ENCODE measurements around the gene HNRNPAB. TPM values are rescaled to one million over a fixed set of nuclear protein-coding genes. Genes with fewer than 3 reads are reported as not detected.
"Not testable (repeated sequence)": the region's sequence is repeated elsewhere in the genome, so short reads cannot be mapped to it uniquely, and the experiment has no call there.

Gene HNRNPAB
- total RNA-seq, 1 experiment from 2014 or later, result 137 TPM

DNA sequence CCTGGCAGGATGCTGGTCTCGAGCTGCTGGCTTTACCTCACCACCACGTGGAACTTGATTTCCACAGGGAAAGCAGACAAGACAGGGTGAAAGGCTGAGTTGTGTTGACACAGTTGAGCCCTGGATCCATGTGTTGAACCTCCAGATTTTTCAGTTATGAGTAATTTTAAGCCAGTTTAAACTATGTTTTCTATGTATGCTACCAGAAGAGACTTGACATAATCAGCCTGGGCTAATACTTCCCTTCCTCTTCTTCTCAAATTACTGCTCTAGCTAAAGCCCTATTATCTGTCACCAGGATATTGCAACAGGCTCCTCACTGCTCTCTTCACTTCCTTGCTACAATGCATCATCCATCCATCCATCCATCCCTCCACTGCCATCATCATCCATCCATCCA is 40.2 kb downstream of the HNRNPAB start:
- DNase-seq (ENCODE audit: low read depth), result no peak

DNA sequence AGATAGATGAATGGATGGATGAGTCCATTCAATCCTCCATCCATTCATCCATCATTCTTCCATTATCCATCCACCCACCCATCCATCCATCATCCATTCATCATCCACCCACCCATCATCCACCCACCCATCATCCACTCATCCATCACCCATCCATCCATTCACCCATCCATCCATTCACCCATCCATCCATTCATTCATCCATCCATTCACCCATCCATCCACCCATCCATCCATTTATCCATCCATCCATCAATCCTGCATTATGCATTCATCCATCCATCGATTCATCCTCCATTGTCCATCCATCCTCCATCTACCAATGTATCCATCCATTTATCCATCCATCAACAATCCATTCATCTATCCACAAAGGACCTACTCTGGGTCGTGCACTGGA is 41.1 kb downstream of the HNRNPAB start:
- no peak for DNase-seq (ENCODE audit: low read depth)

DNA sequence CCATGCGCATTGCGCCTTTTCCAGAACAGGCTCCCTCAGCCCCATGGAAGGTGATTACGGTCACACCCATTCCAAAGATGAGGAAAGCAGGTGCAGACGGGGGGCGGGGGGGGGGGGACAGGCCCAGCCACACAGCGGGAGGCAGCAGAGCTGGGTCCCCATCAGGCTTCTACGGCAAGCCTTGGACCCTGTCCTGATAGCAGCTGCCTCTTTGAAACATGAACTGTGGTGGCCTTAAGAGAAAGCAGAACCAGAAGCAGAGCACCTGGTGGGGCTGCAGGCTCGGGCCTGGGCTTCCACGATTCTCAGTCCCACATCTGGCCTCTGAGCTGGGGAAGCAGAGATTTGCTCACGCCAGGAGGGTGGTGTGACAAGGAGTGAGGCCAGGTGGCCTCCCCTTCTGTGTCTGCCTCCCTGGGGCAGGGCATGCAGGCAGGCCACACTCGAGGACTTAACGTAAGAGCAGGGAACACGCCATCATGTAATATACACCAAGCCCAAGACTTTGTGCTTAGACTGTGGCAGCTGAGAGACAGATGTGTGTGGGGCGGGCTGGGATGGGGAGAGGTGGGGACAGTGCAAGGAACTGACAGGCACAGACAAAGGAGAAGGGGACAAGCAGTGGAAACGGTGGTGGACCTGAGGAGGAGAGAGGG is 42.4 kb downstream of the HNRNPAB start:
- DNase-seq (ENCODE audit: low read depth), result no peak

DNA sequence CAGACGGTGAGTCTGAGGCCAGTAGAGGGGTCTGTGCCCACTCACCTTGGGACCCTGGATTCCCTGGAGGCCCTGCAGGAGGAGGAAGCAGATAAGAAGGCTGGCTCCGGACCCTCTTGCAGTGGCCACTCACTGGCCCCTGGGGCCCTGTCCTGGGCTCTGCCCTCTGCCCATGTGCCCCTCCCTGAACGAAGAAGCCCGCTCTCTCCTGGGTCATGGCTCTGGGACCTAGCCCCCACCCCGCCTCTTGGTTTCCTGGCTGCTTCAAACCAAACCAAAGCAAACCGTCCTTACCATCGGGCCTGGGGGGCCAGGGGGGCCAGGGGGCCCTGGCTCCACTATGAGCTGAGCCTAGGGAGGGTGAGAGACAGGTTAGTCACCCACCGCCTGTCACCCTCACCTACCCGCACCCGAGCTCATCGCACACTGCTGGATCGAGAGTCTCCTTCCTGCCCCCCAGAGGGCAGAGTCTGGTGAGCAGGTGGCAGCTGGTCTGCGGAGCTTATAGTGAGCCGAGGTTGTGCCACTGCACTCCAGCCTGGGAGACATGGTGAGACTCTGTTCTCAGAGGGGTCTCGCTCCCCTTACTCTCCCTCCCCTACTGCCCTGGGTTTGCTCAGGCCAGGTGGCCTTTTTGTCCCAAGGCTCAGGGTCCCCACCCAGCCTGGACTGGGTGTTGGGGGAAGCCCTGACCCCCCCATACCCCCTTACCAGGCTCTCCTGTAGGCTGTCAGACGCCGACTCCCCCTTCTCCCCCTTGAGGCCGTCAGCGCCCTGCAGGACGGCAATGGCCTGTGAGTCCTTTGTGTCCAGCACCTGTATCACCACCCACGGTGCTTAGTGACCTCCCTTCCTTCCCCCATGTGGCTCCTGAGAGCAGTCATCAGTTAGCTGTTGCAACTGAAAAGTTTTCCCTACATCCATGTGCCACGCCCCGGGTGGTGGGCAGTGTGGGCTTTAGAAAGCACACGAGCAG is 43.4 kb downstream of the HNRNPAB start:
- no peak for DNase-seq (ENCODE audit: low read depth)

DNA sequence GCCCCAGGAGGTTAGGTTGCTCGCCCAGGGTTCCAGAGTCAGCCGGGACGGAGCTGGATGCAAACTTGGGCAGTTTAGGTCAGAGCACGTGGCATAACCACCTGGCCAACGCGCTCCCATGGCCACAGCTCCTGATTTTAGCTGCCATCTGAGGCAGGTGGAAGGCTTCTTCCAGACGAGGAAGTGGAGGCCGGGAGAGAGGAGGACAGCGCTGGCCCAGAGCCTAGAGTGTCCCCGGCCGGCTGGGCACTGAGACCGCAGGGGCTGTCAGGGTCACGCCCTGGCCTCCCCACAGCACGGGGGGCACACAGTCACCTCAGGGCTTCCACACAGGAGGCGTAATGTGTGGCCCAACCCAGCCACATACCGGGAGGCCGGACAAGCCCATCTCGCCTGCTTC is 44.4 kb downstream of the HNRNPAB start:
- no peak for DNase-seq (ENCODE audit: low read depth)

DNA sequence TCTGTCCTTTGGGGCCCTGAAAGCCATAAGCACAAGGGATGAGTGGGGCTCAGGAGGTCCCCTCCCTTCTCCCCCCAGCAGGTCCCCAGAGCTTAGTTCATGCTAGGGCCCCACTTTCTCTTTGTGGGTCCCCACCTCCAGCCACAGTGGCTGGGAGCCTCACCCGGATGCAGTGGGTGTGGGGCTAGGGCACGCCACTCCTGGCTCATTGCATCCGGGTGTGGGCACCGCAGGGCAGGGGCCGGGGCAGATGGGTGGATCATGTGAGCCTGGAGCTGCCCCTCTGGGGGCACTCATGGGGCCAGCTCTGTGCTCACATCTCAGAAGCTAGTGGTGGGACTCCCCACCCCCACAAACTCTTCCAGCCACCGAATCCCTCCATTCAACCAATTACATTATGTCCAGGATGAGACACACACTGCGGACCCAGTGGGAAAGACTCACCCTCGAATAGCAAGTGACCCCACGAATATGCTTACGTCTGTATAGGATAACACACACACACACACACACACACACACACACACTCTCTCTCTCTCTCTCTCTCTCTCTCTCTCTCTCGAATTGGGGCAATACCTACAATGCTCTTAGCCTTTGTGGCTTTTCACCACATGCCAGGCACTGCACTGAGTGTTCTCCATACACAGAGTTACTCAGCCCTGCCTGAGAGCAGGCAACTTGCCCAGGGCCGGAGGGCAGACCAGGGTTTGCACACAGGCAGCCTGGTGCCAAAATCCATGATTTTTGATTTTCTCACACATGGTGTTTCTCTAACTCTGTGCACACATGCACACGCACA is 45.1 kb downstream of the HNRNPAB start:
- DNase-seq (ENCODE audit: low read depth), result peak; percentile 81

DNA sequence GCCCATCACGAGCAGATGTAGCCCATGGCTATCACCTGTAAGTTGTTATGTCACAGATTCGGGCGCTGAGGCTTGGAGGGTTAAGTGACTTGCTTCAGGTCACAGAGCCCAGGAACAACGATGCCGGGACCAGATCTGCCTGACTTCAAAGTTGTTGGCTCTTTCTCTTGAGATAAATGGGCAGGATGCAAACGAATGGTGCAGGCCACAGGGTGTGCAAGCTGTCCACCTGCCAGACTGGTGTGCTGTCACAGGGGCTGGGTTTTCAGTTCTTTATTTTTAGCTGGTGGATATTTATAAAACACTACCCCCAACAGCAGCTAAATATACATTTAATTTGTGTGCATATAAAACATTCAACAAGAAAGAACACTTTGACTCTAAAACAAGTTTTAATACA is 45.9 kb downstream of the HNRNPAB start:
- no peak for DNase-seq (ENCODE audit: low read depth)

DNA sequence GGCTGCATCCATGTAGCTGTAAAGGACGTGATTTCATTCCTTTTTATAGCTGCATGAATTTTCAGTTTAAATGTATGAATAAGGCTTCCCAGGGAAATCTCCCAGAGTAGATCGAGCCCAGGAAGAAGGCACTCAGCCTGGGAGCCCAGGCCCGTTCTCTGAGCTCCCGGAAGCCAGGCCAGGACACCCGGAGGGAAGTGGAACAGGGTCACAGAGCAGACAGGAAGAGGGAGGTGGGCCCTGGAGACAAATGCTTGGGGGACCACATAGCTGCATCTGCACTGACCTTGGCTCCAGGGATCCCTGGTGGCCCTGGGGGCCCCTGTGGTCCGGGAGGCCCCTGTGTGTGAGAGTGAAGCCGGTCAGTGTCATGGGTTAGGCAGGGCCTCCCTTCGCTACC is 47.9 kb downstream of the HNRNPAB start:
- no peak for DNase-seq (ENCODE audit: low read depth)

DNA sequence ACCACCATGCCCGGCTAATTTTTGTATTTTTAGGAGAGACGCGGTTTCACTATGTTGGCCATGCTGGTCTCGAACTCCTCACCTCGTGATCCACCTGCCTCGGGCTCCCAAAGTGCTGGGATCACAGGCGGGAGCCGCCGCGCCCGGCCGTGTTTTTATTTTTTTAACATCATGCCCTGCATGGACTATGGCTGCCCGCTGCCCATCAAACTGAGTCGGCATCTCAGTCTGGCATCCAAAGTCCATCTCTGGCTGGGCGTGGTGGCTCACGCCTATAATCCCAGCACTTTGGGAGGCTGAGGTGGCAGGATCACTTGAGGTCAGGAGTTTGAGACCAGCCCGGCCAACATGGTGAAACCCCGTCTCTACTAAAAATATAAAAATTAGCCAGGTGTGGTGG is 49.3 kb downstream of the HNRNPAB start:
- not testable (repeated sequence) for DNase-seq (ENCODE audit: low read depth)

DNA sequence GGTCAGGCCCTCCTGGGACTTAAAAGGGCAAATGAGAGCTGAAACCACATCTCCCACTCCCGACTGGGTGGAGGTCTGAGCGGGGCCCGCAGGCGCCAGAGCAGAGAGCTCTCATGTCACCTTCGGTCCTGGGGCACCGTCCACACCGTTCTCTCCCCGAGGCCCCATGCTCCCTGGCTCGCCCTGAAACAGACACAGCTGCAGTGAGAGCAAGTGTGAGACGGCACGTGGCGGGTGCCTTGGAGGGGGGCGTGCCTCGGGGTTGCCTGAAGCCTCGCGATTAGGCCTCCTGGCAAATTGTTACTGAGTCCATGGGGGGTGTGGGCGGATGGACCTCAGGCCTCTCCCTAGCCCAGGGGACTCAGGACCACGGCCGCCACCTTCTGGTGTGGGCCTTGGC is 52.4 kb downstream of the HNRNPAB start:
- DNase-seq (ENCODE audit: low read depth), result no peak

DNA sequence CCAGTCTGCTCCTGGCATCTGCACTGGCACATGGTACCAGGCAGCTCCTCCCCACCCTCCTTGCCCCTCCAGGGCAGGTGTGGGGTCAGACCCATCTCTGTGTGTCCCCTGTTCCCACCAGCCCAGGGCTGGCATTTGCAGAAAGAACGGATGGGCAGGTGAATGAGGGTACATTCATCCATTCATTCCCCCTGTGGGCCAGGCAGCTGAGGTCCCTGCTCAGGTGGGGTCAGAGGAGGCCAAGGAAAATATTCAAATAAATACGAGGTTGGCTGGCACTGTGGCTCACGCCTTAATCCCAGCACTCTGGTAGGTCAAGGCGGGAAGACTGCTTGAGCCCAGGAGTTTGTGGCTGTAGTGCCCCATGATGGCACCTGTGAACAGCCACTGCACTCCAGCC is 53.3 kb downstream of the HNRNPAB start:
- no peak for DNase-seq (ENCODE audit: low read depth)

DNA sequence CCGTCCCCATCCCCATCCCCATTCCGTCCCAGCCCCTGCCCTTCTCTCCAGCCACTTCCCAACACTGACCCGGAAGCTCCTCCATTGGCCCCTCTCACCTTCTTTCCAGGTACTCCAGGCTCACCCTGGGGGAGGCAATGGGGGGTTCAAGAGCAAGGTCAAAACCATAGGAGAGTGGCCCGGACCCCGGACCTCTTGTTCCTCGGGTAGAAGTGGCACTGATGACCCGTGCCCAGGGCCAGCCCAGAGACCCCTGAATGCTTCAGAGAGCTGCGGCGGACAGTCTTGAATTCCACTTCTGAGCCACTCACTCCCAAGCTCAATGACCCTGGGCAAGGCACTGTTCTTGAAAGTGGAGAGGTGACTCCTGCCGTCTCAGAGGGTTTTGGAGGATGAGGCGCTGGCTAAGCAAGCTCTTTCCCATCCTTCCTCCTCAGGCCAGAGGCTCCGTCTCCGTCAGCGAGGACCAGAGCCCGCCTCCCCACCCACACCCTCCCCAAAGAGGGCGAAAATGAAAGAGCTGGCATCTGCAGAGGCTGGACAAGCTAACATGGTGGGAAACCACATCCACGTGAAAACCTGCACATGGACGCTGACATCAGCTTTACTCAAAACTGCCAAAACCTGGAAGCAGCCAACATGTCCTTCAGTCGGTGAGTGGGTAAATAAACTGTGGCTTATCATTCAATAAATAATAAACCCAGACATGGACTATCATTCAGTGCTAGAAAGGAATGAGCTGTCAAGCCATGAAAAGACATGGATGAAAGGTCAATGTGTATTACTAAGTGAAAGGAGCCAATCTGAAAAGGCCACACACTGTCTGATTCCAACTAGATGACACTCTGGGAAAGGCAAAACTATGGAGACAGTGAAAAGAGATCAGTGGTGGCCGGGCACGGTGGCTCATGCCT is 55.5 kb downstream of the HNRNPAB start:
- DNase-seq (ENCODE audit: low read depth), result peak; percentile 18

Other genes starting within 250 kb of the HNRNPAB start
- gene PROP1, start 208.3 kb upstream of the HNRNPAB start, total RNA-seq (2014; rRNA removed; shearing (Covaris generic)), result not detected in 2 replicates
- 0.05 TPM in 1 of 2 replicates, not detected in the other for gene N4BP3, start 91.0 kb upstream of the HNRNPAB start, total RNA-seq (2014; rRNA removed; shearing (Covaris generic))
- 15.8 and 17.6 TPM in 2 replicates for gene RMND5B, start 73.5 kb upstream of the HNRNPAB start, total RNA-seq (2014; rRNA removed; shearing (Covaris generic))
- gene NHP2, start 50.6 kb upstream of the HNRNPAB start, total RNA-seq (2014; rRNA removed; shearing (Covaris generic)), result 188 and 233 TPM in 2 replicates
- not detected in 2 replicates for gene GMCL2, start 17.2 kb upstream of the HNRNPAB start, total RNA-seq (2014; rRNA removed; shearing (Covaris generic))
- 4.8 and 7.8 TPM in 2 replicates for gene PHYKPL, start 28.3 kb downstream of the HNRNPAB start, total RNA-seq (2014; rRNA removed; shearing (Covaris generic))

Data from M059J (cell line).